Testis (tissue), 5 donors: ENCODE results near the gene DCHS2. TPM values are rescaled to one million over a fixed set of nuclear protein-coding genes. Genes with fewer than 3 reads are reported as not detected.
A peak's percentile ranks its signal among the peaks of the same experiment; 100 is the strongest.

Experiments
- DNase-seq: peaks from one replicate; pipeline ENCODE4 v3.0.0-alpha.2; 2019
- H3K27ac ChIP-seq, 2 donors: fragments of 200-600 bp; sonication (generic); one replicate each; pipeline ENCODE4 v1.5.1; 2019
- H3K27me3 ChIP-seq: fragments of 200-600 bp; sonication (generic); one replicate; pipeline ENCODE4 v1.5.1; 2019
- H3K36me3 ChIP-seq: fragments of 200-600 bp; sonication (generic); one replicate; pipeline ENCODE4 v1.5.1; 2017; ENCODE audit warnings: low read depth; ENCODE audit errors: missing control alignments
- H3K4me1 ChIP-seq: fragments of 200-600 bp; sonication (generic); one replicate; pipeline ENCODE4 v1.5.1; 2019
- H3K4me3 ChIP-seq, 2 donors: fragments of 200-600 bp; sonication (generic); one replicate each; pipeline ENCODE4 v1.5.1; 2017 to 2019
- H3K9me3 ChIP-seq: fragments of 200-600 bp; sonication (generic); one replicate; pipeline ENCODE4 v1.5.1; 2017
- POLR2A ChIP-seq: fragments of 450-650 bp; IDR thresholded peaks from one replicate; pipeline ENCODE4 v1.6.1; 2017; ENCODE audit warnings: antibody characterized with exemption, mild to moderate bottlenecking, moderate library complexity
- WGBS, 2 donors: methylation state at CpG; one replicate each; pipeline ENCODE4 v1.1.5; 2018; 5-methylcytosine and 5-hydroxymethylcytosine counted together
- intact Hi-C: fragments of 100-400 bp; cut with DNase I; formaldehyde crosslinking; loops from one replicate; pipeline ENCODE4 v1.15.1; 2023; ENCODE audit warnings: low total_unique reads
- long read RNA-seq, 2 donors: transcript quantifications; one replicate each; lab custom pipeline, GENCODE V29; 2026
- polyA plus RNA-seq: library from polyadenylated mRNA; stranded (reverse); fragments of 350-450 nt; fragmentation: Illumina TruSeq; extraction: RNeasy Lipid Tissue Mini Kit (QIAGEN cat#74804); gene quantifications from one replicate; pipeline ENCODE4 v1.2.3, GENCODE V29; 2014; ENCODE audit warnings: low read depth, low replicate concordance; ENCODE audit not compliant: insufficient read depth
- total RNA-seq, 2 donors: library from RNA; depleted of rRNA; stranded (reverse); fragments of >200 nt; gene quantifications; one replicate each; pipeline ENCODE4 v1.2.3, GENCODE V29; 2016
- TF ChIP-seq, protein P1 (sequence below), 3 experiments: fragments of 450-650 bp in 2 of 3; fragments of 200-600 bp in 1 of 3; sonication (generic) in 1 of 3; IDR thresholded peaks; one replicate each; pipeline ENCODE4 v1.5.1; 2016 to 2019; ENCODE audit warnings: antibody characterized with exemption in 3 of 3, mild to moderate bottlenecking in 2 of 3, moderate library complexity in 1 of 3

Gene DCHS2, protein sequence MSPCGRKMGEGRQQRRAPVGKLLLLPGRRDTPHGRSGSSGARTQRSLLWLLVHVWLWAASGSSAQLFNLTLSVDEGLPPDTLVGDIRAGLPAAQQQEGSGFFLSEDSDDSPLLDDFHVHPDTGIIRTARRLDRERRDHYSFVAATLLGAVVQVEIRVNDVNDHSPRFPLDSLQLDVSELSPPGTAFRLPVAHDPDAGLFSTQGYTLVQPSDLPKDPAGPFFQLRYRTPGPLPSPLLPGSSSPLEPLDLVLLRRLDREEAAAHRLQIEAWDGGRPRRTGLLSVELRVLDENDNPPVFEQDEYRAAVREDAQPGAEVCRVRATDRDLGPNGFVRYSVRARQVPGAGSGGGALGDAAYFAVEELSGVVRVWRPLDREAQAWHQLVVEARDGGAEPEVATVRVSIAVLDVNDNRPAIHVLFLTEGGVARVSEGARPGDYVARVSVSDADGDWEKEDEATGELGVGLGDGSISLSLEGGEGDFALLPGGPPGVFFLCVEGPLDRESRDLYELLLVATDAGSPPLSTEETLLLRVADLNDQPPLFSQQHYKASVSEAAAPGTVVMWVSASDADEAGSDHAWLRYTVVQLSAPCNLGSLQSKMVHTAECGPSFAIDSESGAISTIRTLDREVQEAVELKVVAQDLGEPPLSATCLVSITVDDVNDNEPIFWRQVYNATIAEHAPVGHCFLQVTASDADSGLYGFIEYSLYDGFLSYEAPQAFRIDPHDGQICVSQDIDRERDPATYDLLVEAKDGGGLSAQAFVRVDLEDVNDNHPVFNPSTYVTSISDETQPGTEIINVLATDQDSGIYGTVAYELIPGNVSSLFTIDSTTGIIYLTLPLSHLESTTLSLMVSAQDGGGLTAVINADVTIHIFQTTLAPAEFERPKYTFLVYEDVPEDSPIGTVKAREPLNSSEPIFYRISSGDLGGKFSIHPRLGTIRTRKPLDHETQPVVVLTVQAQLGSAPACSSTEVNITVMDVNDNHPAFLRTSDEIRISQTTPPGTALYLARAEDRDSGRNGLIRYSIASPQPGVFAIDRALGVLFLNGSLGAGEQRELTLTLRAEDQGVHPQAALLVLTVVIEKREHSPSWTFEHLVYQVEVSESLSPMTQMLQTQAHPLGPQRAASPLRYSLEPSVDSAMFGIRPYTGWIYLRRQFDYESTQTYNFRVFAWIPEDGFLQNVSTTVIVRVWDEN (N-terminal part only)
- total RNA-seq (1 to 10 TPM; 2.4 to 6.5 TPM), polyA plus RNA-seq (4.7 TPM)
- long read RNA-seq, donor 1, result 0 reads
- long read RNA-seq, donor 2, result 0 reads

DNA sequence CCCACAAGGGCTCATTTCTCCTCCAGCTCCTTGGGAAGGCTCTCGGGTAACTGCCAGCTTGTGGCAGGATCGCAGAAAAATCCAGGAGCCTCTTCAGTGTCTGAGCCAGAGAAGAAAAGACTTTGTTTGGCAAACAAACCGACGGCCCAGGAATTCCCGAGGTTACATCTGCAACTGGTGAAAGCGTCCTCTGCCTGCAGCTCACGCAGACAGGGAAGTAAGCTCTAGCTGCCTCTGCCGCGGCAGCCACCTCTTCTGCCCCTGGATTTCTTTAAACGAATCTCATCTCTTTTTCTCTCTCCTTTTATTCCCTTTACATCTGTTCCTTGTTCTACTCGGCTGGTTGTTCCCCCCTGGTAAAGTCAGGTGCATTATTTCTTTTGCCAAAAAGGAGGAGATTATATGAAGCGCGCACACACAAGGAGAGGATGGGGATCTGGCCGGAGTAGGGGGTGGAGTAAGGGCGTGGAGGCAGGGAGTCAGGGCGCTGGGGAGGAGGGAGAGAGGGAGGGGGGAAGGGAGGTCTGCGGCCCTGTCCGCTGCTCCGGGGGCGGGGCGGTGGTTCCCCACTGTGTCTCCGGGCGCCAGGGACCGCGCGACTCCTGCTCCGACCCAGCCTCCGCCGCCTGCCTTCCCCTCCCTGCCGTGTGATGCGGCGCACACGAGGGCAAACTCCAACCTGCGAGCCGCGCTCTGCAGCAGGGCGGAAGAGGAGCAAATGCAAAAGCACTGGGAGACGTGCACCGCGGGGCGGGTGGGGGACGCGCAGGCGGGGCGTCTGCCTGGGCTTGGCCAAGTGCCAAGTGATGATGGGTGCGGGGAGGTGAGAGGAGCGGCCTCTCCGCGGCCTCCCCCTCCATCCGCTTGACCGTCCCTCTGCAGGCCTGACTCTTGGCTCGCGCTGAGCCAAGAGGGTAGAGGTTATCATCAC lies at the start of gene DCHS2:
DCHS2 (minus strand) TSS at position 459 of the 931 bp plus-strand sequence; CDS start at position 15, 444 bp downstream.
- Histone ChIP-seq H3K27me3 (no peaks in the 10 kb centered on the region), H3K9me3 (no peaks in the 10 kb centered on the region), H3K4me3 (peak within 1 kb of the TSS; percentile 3 to 40), H3K4me1 (peaks cover 5% of the 10 kb centered on the region), H3K27ac (no peak within 1 kb of the TSS), H3K36me3 (no peaks in the 10 kb centered on the region)
- TF ChIP-seq POLR2A, result no peak
- TF ChIP-seq, protein P1, sequence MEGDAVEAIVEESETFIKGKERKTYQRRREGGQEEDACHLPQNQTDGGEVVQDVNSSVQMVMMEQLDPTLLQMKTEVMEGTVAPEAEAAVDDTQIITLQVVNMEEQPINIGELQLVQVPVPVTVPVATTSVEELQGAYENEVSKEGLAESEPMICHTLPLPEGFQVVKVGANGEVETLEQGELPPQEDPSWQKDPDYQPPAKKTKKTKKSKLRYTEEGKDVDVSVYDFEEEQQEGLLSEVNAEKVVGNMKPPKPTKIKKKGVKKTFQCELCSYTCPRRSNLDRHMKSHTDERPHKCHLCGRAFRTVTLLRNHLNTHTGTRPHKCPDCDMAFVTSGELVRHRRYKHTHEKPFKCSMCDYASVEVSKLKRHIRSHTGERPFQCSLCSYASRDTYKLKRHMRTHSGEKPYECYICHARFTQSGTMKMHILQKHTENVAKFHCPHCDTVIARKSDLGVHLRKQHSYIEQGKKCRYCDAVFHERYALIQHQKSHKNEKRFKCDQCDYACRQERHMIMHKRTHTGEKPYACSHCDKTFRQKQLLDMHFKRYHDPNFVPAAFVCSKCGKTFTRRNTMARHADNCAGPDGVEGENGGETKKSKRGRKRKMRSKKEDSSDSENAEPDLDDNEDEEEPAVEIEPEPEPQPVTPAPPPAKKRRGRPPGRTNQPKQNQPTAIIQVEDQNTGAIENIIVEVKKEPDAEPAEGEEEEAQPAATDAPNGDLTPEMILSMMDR (IDR thresholded peaks at IDR 0.05), result no peak
- no peak for DNase-seq
- WGBS, 2 donors, result 0 to 1% methylated on average over 30 to 53 of the region's 53 CpGs
- intact Hi-C loops, result no loop called here

- H3K4me1 ChIP-seq, result no peaks in the 10 kb centered on the region
- no peaks in the 10 kb centered on the region for H3K9me3 ChIP-seq
- no peak overlapping the region for H3K27ac ChIP-seq
- intact Hi-C loops, result no loop called here
- TF ChIP-seq, protein P1 (IDR thresholded peaks at IDR 0.05), result no peak
- H3K36me3 ChIP-seq, result no peaks in the 10 kb centered on the region
- DNase-seq, result no peak
- H3K27me3 ChIP-seq, result no peaks in the 10 kb centered on the region
- H3K4me3 ChIP-seq, result no peak overlapping the region
- 71 to 79% methylated on average over 1 of the region's 1 CpG for WGBS, 2 donors
These were observed 42.7 kb upstream of the DCHS2 start for GRCh38 chr4:154534296-154534695.

GRCh38 chr4:154529728-154530519 lies 38.3 kb upstream of the DCHS2 start:
- Histone ChIP-seq H3K9me3 (no peaks in the 10 kb centered on the region), H3K27ac (no peak overlapping the region), H3K36me3 (no peaks in the 10 kb centered on the region), H3K4me3 (no peak overlapping the region), H3K4me1 (no peaks in the 10 kb centered on the region), H3K27me3 (no peaks in the 10 kb centered on the region)
- 88 to 91% methylated on average over 4 of the region's 4 CpGs for whole genome bisulfite sequencing, 2 donors
- intact Hi-C loops, result no loop called here
- TF ChIP-seq POLR2A, result no peak
- TF ChIP-seq, protein P1 (IDR thresholded peaks at IDR 0.05), result no peak
- DNase-seq, result no peak
